Stimulated activated CD8-positive, alpha-beta memory T cell treated with anti-CD3 and anti-CD28 coated beads, Interleukin-7, amount 100 ng/mL, for 1 hour (primary cell): ENCODE data around the gene ITGA3.

ENCODE experiments used
- DNase-seq, 2 donors: peaks; one replicate each; pipeline ENCODE4 v3.0.0-alpha.2; 2020; ENCODE audit warnings: low read depth in 2 of 2

ITGA3 gene

GRCh38 chr17:50070908-50071680 lies 15.2 kb downstream of the ITGA3 start:
- no peak for DNase-seq

GRCh38 chr17:50071692-50072091 lies 15.8 kb downstream of the ITGA3 start:
- DNase-seq, result no peak

- no peak for DNase-seq
Observed at GRCh38 chr17:50072130-50072529, 16.2 kb downstream of the ITGA3 start.

DNA sequence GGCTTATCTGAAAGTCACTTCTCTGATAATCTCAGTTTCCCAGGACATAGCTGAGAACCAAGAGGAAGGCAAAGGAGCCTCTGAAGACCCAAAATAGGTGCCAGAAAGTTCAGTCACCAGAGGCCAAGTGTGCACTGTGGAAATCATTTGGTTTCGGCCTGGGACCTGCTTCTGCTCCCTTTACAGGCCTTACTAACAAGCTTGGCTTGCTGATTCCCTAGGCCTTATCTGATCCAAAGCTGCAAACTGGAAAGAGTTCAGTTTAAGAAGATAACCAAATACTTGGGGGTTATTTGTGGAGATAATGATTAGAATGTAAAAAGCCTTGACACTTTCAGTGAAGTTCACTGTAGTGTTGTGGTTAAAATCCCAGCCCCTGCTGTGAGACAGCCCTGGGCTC lies 17.0 kb downstream of the ITGA3 start:
- DNase-seq, result no peak

DNA sequence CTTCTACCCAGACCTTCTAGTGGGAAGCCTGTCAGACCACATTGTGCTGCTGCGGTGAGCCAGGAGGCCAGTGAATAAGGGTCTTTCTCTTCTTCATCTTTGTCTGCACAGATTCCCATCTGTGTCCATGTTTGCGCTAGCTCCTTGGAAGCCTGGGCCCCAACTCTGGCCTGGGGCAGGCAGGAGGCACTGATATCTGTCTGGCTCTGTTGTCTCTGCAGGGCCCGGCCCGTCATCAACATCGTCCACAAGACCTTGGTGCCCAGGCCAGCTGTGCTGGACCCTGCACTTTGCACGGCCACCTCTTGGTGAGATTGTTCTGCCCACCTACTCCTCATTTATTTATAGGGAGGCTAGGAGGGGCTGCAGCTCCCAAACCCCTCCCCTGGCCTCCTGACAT lies 18.3 kb downstream of the ITGA3 start:
- DNase-seq, result no peak

DNA sequence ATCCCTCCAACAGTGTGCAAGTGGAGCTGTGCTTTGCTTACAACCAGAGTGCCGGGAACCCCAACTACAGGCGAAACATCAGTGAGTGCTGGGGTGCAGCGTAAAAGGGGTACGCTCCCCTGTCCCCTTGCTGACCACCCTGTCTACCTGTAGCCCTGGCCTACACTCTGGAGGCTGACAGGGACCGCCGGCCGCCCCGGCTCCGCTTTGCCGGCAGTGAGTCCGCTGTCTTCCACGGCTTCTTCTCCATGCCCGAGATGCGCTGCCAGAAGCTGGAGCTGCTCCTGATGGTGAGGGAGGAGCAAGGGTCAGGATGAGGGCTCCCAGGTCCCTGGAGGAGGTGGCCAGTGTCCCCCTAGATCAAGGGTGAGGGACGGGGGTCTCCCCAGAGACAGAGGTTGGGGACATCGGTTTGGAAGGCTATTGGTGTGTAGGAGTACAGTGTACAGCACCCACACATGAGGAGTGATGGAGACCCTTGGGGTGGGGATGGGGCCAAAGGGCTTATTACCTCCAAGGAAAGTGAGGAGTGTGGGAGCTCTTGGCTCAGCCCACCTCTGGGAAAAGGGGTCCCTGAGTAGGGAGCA lies 19.6 kb downstream of the ITGA3 start:
- no peak for DNase-seq

- no peak for DNase-seq
Observed at GRCh38 chr17:50076221-50076590, 20.3 kb downstream of the ITGA3 start.

DNA sequence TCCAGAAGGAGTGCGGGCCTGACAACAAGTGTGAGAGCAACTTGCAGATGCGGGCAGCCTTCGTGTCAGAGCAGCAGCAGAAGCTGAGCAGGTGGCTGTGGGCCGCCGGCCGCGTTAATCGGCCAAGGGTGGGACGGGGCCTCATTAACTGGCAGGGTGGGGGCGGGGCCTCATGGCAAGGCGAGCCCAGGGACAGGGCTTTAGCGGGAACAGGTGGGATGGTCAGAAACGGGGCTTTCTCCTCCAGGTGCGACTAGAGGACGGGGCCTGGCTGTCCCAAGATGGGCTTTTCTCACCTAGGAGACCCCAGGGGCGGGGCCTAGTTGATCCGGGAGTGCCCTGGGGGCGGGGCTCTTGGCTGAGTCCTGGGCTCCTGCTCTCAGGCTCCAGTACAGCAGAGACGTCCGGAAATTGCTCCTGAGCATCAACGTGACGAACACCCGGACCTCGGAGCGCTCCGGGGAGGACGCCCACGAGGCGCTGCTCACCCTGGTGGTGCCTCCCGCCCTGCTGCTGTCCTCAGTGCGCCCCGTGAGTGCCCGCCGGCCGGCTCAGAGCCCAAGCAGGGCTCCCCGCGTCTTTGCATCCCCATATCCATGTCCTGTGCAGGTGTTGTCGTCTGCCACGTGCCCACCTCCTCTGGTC lies 20.8 kb downstream of the ITGA3 start:
- no peak for DNase-seq

GRCh38 chr17:50078430-50078829 lies 22.5 kb downstream of the ITGA3 start:
- no peak for DNase-seq

- DNase-seq, result no peak
Observed at GRCh38 chr17:50079334-50080095, 23.6 kb downstream of the ITGA3 start.

- no peak for DNase-seq
Observed at GRCh38 chr17:50080096-50080480, 24.2 kb downstream of the ITGA3 start.

DNA sequence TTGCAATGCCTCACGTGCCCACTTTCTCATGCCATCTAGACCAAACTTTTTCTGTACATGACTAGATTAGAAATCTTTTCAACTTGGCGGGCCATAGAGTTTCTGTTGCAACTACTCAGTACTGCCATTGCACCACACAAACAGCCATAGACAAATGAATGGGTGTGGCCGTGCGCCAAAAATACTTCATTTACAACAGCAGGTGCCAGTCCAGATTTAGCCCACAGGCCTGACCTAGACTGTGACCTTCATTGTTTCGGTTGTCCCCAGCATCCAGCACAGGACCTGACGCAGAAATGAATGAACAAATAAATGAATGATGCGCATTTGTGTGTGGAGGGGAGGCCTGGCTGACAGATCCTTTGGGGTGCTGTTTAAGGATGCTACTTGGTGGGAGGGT lies 24.9 kb downstream of the ITGA3 start:
- DNase-seq, result no peak

DNA sequence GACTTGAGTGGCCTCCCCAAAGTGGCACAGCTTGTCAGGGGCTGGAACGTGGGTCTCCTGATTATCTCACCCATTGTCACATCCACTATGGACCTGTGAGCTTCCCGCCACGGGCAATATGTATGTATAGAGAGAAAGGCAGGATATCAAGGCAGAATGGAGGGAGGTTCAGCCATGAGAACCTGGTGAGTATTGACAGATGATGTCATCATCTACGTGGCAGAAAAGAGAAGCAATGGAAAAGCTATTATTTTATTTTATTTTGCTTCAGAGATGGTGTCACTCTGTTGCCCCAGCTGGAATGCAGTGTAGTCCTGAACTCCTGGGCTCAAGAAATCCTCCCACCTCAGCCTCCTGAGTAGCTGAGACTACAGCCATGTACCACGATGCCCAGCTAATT lies 25.8 kb downstream of the ITGA3 start:
- DNase-seq, result no peak

- peak; percentile 44 to 61 for DNase-seq
Observed at GRCh38 chr17:50087246-50087911, 31.5 kb downstream of the ITGA3 start.

- DNase-seq, result no peak
Observed at GRCh38 chr17:50087912-50088405, 32.0 kb downstream of the ITGA3 start.

DNA sequence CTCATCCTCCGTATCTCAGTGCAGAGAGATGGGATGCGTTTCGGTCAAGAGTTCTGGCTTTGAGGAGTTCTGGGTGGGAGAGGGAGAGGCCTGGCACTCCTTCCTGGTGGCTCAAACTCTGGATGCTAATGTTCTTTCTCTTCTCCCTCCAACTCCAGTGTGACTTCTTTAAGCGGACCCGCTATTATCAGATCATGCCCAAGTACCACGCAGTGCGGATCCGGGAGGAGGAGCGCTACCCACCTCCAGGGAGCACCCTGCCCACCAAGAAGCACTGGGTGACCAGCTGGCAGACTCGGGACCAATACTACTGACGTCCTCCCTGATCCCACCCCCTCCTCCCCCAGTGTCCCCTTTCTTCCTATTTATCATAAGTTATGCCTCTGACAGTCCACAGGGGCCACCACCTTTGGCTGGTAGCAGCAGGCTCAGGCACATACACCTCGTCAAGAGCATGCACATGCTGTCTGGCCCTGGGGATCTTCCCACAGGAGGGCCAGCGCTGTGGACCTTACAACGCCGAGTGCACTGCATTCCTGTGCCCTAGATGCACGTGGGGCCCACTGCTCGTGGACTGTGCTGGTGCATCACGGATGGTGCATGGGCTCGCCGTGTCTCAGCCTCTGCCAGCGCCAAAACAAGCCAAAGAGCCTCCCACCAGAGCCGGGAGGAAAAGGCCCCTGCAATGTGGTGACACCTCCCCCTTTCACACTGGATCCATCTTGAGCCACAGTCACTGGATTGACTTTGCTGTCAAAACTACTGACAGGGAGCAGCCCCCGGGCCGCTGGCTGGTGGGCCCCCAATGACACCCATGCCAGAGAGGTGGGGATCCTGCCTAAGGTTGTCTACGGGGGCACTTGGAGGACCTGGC lies 33.3 kb downstream of the ITGA3 start:
- DNase-seq, result no peak

DNA sequence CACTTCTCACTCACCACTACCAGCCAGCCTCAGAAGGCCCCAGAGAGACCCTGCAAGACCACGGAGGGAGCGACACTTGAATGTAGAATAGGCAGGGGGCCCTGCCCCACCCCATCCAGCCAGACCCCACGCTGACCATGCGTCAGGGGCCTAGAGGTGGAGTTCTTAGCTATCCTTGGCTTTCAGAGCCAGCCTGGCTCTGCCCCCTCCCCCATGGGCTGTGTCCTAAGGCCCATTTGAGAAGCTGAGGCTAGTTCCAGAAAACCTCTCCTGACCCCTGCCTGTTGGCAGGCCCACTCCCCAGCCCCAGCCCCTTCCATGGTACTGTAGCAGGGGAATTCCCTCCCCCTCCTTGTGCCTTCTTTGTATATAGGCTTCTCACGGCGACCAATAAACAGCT lies 34.2 kb downstream of the ITGA3 start:
- no peak for DNase-seq

DNA sequence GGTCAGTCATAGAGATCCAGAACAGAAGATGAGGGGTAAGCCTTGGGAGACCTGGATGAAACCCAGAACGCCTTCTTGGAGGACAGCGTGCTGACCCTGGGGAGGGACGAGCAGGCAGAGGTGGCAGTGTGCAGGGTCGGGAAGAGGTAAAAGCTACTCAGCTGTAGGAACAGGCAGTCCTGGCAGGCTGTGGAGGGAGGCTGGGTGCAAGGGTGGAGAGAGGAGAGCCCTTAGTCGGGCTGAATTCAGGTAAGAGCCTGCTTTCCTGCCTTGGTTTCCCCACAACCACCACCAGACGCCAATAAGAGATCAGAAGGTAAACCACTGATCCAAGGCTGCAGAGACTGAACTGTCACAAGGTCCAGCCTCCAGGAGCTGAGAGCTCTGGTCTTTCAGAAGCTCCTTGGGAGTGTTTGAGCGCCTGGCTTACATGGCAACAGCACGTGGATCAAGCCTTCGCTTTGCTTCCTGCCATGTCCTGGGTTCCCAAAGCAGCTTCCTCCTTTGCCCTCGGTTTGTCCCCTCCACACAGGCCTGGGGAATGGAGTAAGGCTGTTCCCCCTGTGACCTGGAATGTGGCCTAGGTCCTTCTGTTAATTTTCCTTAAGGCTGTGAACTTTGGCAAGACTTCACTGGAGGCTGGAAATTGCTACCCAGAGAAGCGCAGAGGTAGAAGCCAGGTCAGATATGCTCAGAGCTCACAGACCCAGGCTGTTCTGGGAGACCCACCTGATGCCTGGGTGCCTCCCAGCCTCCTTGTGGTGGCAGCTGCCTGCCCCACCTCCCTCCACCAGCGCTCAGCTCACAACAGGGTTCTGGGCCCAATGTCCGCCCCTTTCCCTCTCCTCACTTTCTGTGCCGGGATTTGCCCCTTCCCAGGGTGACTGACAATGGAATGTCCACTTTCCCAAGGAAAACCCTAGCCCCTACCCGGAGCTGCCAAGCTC lies 35.3 kb downstream of the ITGA3 start:
- no peak for DNase-seq

DNA sequence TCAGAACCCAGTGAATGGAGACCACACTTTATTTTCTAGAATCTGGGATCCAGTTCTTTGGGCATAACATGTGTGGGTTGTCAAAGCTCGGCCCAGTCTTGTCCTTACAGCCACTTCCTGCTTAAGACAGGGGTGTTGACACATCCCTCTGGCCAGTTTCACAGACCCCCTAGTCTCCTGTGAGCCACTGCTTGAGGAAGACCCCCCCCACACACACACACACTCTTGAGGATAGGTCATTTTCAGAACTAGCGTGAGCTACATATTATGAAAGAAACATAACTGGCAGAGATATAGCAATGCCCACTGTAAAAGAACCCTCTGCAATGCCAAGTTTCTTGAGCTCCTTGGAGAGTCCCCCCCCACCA lies 36.0 kb downstream of the ITGA3 start:
- no peak for DNase-seq

DNA sequence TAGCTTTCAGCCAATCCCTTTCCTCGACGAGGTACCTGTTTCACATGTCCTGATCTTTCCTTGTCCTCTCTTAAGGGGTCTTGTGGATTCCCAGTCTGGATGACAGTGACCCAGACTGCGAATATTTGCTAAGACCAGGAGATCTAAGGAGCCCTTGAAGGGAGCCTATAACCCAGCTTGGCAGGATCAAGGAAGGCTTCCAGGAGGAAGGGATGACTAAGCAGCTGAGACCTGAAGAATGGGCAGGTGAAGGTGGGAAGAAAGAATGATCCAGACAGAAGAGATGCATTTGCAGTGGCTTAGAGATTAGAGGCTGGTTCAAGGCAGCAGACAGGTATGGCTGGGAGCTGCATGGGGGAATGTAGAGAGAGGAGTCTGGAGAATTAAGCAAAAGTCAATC lies 37.3 kb downstream of the ITGA3 start:
- no peak for DNase-seq
